H1 (cell line): ENCODE data around the gene CDCA7L. TPM values are rescaled to one million over a fixed set of nuclear protein-coding genes. Genes with fewer than 3 reads are reported as not detected.

ENCODE experiments used
- CTCF ChIA-PET: fragments of 300-600 bp; sonication (Branson Sonifier 250); formaldehyde crosslinking; loops from one replicate; lab custom pipeline; 2021; ENCODE audit not compliant: partially characterized antibody; lab: Charles Lee
- POLR2A ChIA-PET: fragments of 300-600 bp; sonication (Branson Sonifier 250); formaldehyde crosslinking; loops from one replicate; lab custom pipeline; 2021; ENCODE audit warnings: inconsistent platforms; ENCODE audit not compliant: partially characterized antibody; lab: Charles Lee
- DNase-seq, 2 experiments: peaks; one replicate each; pipeline versions ENCODE4 v3.0.0 to v3.0.0-alpha.2; 2010 to 2022; ENCODE audit warnings: low spot score in 2 of 2, low read depth in 1 of 2, mixed read lengths in 1 of 2
- FAIRE-seq: peaks from 2 replicates; lab custom pipeline; 2011; peaks lifted over from hg19 to GRCh38; lab: Jason Lieb, UNC
- H2AFZ ChIP-seq: 2 replicates; pipeline ENCODE4 v1.8.1; 2012; ENCODE audit warnings: low read length, inconsistent platforms
- H2AK5ac ChIP-seq: 2 replicates; pipeline ENCODE4 v1.6.1; 2013; ENCODE audit warnings: low read depth, low read length
- H2BK120ac ChIP-seq: replicated peaks from 2 replicates; pipeline ENCODE3; 2013; ENCODE audit warnings: low read depth, low read length, inconsistent platforms
- H2BK12ac ChIP-seq: 2 replicates; pipeline ENCODE4 v1.6.1; 2013; ENCODE audit warnings: low read depth, low read length
- H2BK15ac ChIP-seq: 2 replicates; pipeline ENCODE4 v1.6.1; 2013; ENCODE audit warnings: low read length
- H2BK20ac ChIP-seq: 2 replicates; pipeline ENCODE4 v1.6.1; 2013; ENCODE audit warnings: low read length
- H2BK5ac ChIP-seq: 2 replicates; pipeline ENCODE4 v1.6.1; 2013; ENCODE audit warnings: low read depth, low read length
- H3K14ac ChIP-seq: 2 replicates; pipeline ENCODE4 v1.6.1; 2013; ENCODE audit warnings: inconsistent platforms; ENCODE audit not compliant: insufficient read length
- H3K18ac ChIP-seq: 2 replicates; pipeline ENCODE4 v1.6.1; 2013; ENCODE audit warnings: low read length; ENCODE audit errors: extremely low read depth
- H3K23ac ChIP-seq: 2 replicates; pipeline ENCODE4 v1.6.1; 2013; ENCODE audit warnings: inconsistent platforms; ENCODE audit not compliant: insufficient read length
- H3K23me2 ChIP-seq: 2 replicates; pipeline ENCODE4 v1.6.1; 2013; ENCODE audit warnings: low read depth, low read length
- H3K27ac ChIP-seq: 2 replicates; pipeline ENCODE4 v1.6.1; 2011; ENCODE audit warnings: low read depth, low read length, inconsistent platforms
- H3K27me3 ChIP-seq, 4 experiments: replicated peaks in 1 of 4; 1 replicate in 1 of 4; 2 replicates in 3 of 4; pipeline versions ENCODE4 v1.6.1 to v1.8.1; 2011 to 2013; ENCODE audit warnings: low read length in 3 of 4, mild to moderate bottlenecking in 3 of 4, inconsistent platforms in 2 of 4, mixed read lengths in 2 of 4, moderate library complexity in 1 of 4; ENCODE audit not compliant: control insufficient read depth in 3 of 4, insufficient read depth in 3 of 4; ENCODE audit errors: extremely low read depth in 1 of 4
- H3K36me3 ChIP-seq, 4 experiments: 2 replicates each; pipeline versions ENCODE4 v1.6.1 to v1.8.1; 2011 to 2013; ENCODE audit warnings: mild to moderate bottlenecking in 4 of 4, low read length in 3 of 4, moderate library complexity in 2 of 4, control low read depth in 1 of 4, inconsistent platforms in 1 of 4; ENCODE audit not compliant: insufficient read depth in 4 of 4, control insufficient read depth in 2 of 4
- H3K4ac ChIP-seq: replicated peaks from 2 replicates; pipeline ENCODE3; 2013; ENCODE audit warnings: low read length, low read depth, mixed read lengths, inconsistent platforms; ENCODE audit not compliant: insufficient read length
- H3K4me1 ChIP-seq, 4 experiments: replicated peaks in 1 of 4; 1 replicate in 1 of 4; 2 replicates in 3 of 4; pipeline versions ENCODE4 v1.6.1 to v1.8.1; 2011 to 2013; ENCODE audit warnings: low read length in 3 of 4, inconsistent platforms in 2 of 4, mixed read lengths in 1 of 4; ENCODE audit not compliant: insufficient read depth in 4 of 4, control insufficient read depth in 3 of 4
- H3K4me2 ChIP-seq, 2 experiments: 2 replicates each; pipeline versions ENCODE4 v1.6.1 to v1.8.1; 2011 to 2013; ENCODE audit warnings: low read depth in 2 of 2, low read length in 2 of 2, control low read depth in 1 of 2, inconsistent platforms in 1 of 2, mild to moderate bottlenecking in 1 of 2; ENCODE audit not compliant: insufficient read depth in 1 of 2
- H3K4me3 ChIP-seq, 4 experiments: fragments of 200-600, 300-600 bp in 1 of 4; sonication (generic), shearing (Covaris generic), sonication (Bioruptor Twin) in 1 of 4; 2 replicates each; pipeline versions ENCODE4 v1.5.1 to v1.8.1; 2011 to 2016; ENCODE audit warnings: low read length in 4 of 4, low read depth in 3 of 4, control low read depth in 2 of 4, inconsistent platforms in 2 of 4, mild to moderate bottlenecking in 2 of 4, mixed read lengths in 1 of 4, moderate library complexity in 1 of 4; ENCODE audit not compliant: insufficient read depth in 2 of 4; ENCODE audit errors: extremely low read depth in 1 of 4
- H3K56ac ChIP-seq: replicated peaks from 2 replicates; pipeline ENCODE3; 2013; ENCODE audit warnings: low read depth, mild to moderate bottlenecking, mixed read lengths, low read length, inconsistent platforms; ENCODE audit not compliant: insufficient read length
- H3K79me1 ChIP-seq: 2 replicates; pipeline ENCODE4 v1.6.1; 2013; ENCODE audit warnings: low read depth, low read length, control low read depth
- H3K79me2 ChIP-seq, 2 experiments: 2 replicates each; pipeline versions ENCODE4 v1.6.1 to v1.8.1; 2012 to 2013; ENCODE audit warnings: low read length in 2 of 2, mild to moderate bottlenecking in 2 of 2, inconsistent platforms in 1 of 2; ENCODE audit not compliant: insufficient read depth in 2 of 2, control insufficient read depth in 1 of 2
- H3K9ac ChIP-seq, 4 experiments: replicated peaks in 1 of 4; 1 replicate in 1 of 4; 2 replicates in 3 of 4; pipeline versions ENCODE4 v1.6.1 to v1.8.1; 2011 to 2013; ENCODE audit warnings: low read depth in 3 of 4, low read length in 3 of 4, control low read depth in 2 of 4, mild to moderate bottlenecking in 2 of 4, moderate library complexity in 2 of 4, inconsistent platforms in 1 of 4; ENCODE audit errors: extremely low read depth in 1 of 4
- H3K9me3 ChIP-seq, 2 experiments: 2 replicates each; pipeline versions ENCODE4 v1.6.1 to v1.8.1; 2012 to 2013; ENCODE audit warnings: mild to moderate bottlenecking in 2 of 2, moderate library complexity in 2 of 2, control low read depth in 1 of 2, inconsistent platforms in 1 of 2, low read depth in 1 of 2, low read length in 1 of 2, mixed read lengths in 1 of 2; ENCODE audit not compliant: insufficient read depth in 2 of 2
- H4K20me1 ChIP-seq, 2 experiments: replicated peaks in 1 of 2; 2 replicates each; pipeline versions ENCODE3 to v1.8.1; 2011 to 2013; ENCODE audit warnings: inconsistent platforms in 2 of 2, low read length in 2 of 2, mild to moderate bottlenecking in 1 of 2; ENCODE audit not compliant: insufficient read depth in 2 of 2, control insufficient read depth in 1 of 2
- H4K5ac ChIP-seq: 2 replicates; pipeline ENCODE4 v1.6.1; 2013; ENCODE audit warnings: low read length, low read depth, mixed read lengths, inconsistent platforms; ENCODE audit not compliant: insufficient read length
- H4K8ac ChIP-seq: 2 replicates; pipeline ENCODE4 v1.8.0; 2013; ENCODE audit warnings: mild to moderate bottlenecking, moderate library complexity, low read length, inconsistent platforms; ENCODE audit not compliant: insufficient read depth; ENCODE audit errors: extremely low read depth
- H4K91ac ChIP-seq: replicated peaks from 2 replicates; pipeline ENCODE3; 2013; ENCODE audit warnings: low read length, mixed read lengths, inconsistent platforms; ENCODE audit not compliant: insufficient read length
- ASH2L ChIP-seq: fragments of 200-600, 300-600 bp; sonication (generic); IDR thresholded peaks from one replicate; pipeline ENCODE4 v1.7.1; 2017; ENCODE audit warnings: low read length
- BCL11A ChIP-seq, 2 experiments: IDR thresholded peaks; one replicate each; pipeline ENCODE4 v1.6.1; 2011; ENCODE audit warnings: low read depth in 2 of 2, low read length in 2 of 2, mild to moderate bottlenecking in 2 of 2
- CBX8 ChIP-seq: fragments of 300-800, 300-1000 bp; sonication (generic); IDR thresholded peaks from 2 replicates; pipeline ENCODE4 v1.7.1; 2016; ENCODE audit warnings: low read depth, low read length, borderline replicate concordance
- PHF8 ChIP-seq: fragments of 200-600 bp; sonication (generic); conservative IDR thresholded peaks from 2 replicates; pipeline ENCODE4 v1.7.1; 2012; ENCODE audit warnings: low read depth, mild to moderate bottlenecking, inconsistent platforms, low read length, moderate library complexity
- SAP30 ChIP-seq: fragments of 300-600 bp; sonication (generic); IDR thresholded peaks from 2 replicates; pipeline ENCODE4 v1.7.1; 2012; ENCODE audit warnings: low read length, moderate library complexity, mild to moderate bottlenecking, inconsistent platforms; ENCODE audit not compliant: insufficient read depth, insufficient replicate concordance
- SP4 ChIP-seq: IDR thresholded peaks from 2 replicates; pipeline ENCODE4 v1.6.1; 2012; ENCODE audit warnings: low read length, inconsistent platforms
- WGBS, 2 experiments: shearing (Covaris generic) in 1 of 2; methylation state at CpG; one replicate each; pipeline versions ENCODE4 v1.1.6 to v1.1.7; 2013 to 2015; ENCODE audit warnings: low lambda C conversion rate in 2 of 2, mixed read lengths in 2 of 2, inconsistent platforms in 1 of 2, low coverage in 1 of 2, missing lambda C conversion rate in 1 of 2; ENCODE audit not compliant: insufficient replicate concordance in 2 of 2, insufficient coverage in 1 of 2, insufficient read length in 1 of 2; ENCODE audit errors: extremely low coverage in 1 of 2, missing lambda C conversion rate in 1 of 2; 5-methylcytosine and 5-hydroxymethylcytosine counted together
- polyA plus RNA-seq, 7 experiments: library from polyadenylated mRNA; depleted of rRNA in 3 of 7; stranded (reverse) in 5 of 7; unstranded in 2 of 7; fragments of >200 nt in 5 of 7; fragments of 200-250 nt in 2 of 7; gene quantifications; 1 replicate in 5 of 7; 2 replicates in 1 of 7; 4 replicates in 1 of 7; pipeline versions ENCODE4 v1.2.1 to v1.2.3, GENCODE V29; 2011 to 2013; ENCODE audit warnings: missing spikeins in 2 of 7, mixed read lengths in 2 of 7
- total RNA-seq: library from RNA; stranded (reverse); fragmentation: NEBNext Ultra II Directional; extraction: Animal tissue kit (Norgen Biotek cat#: 25700); gene quantifications from 2 replicates; pipeline ENCODE4 v1.2.1, GENCODE V29; 2021
- TF ChIP-seq, protein P1 (sequence below): IDR thresholded peaks from 2 replicates; pipeline ENCODE4 v1.6.1; 2012; ENCODE audit warnings: inconsistent platforms

Gene CDCA7L
- total and polyA plus RNA-seq, 2 of the 8 experiments (the other 6 are each of a cell fraction or from before 2014, with no cell fraction given): 93.8 to 168 TPM

DNA sequence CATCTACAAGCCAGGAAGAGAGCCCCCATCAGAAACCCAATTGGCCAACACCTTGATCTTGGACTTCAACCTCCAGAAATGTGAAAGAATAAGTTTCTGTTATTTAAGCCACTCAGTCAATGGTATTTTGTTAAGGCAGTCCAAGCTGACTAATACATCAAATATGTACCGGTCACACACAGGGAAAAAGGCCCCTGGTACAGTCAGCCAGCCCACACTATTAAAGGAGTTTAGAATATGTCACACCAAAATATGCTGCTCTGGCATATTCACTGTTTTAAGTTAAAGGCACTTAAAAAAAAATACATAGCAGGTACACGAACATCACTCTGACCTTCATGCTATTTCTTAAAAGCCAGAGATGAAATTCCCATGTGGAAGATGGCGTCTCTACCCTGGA is 15.2 kb upstream of the CDCA7L start:
- H4K20me1 ChIP-seq: no peaks in the 10 kb centered on the region
- H2AK5ac ChIP-seq: no peak overlapping the region
- no peak overlapping the region for H3K4me2 ChIP-seq
- no peaks in the 10 kb centered on the region for H3K23me2 ChIP-seq
- TF ChIP-seq SP4 (no peak), SAP30 (no peak), ASH2L (no peak), CBX8 (no peak), BCL11A (IDR thresholded peaks at IDR 0.05; ENCODE audit: low read depth in 2 of 2, low read length in 2 of 2) (no peak), PHF8 (no peak)
- TF ChIP-seq, protein P1, sequence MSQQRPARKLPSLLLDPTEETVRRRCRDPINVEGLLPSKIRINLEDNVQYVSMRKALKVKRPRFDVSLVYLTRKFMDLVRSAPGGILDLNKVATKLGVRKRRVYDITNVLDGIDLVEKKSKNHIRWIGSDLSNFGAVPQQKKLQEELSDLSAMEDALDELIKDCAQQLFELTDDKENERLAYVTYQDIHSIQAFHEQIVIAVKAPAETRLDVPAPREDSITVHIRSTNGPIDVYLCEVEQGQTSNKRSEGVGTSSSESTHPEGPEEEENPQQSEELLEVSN: no peak
- no peak overlapping the region for H3K9ac ChIP-seq
- POLR2A ChIA-PET: no interaction called here
- CTCF ChIA-PET: no interaction called here
- no peaks in the 10 kb centered on the region for H3K79me1 ChIP-seq
- H2BK12ac ChIP-seq: no peak overlapping the region
- H3K27ac ChIP-seq: no peak overlapping the region
- H3K36me3 ChIP-seq: no peaks in the 10 kb centered on the region
- H3K23ac ChIP-seq: no peak overlapping the region
- no peak overlapping the region for H4K5ac ChIP-seq
- H3K4me1 ChIP-seq: no peaks in the 10 kb centered on the region
- H2BK15ac ChIP-seq: no peak overlapping the region
- H3K4ac ChIP-seq: no peak overlapping the region
- no peak overlapping the region for H3K14ac ChIP-seq
- H2BK5ac ChIP-seq: no peak overlapping the region
- no peak overlapping the region; the same call in 1 of the 2 replicates for H2AFZ ChIP-seq
- no peak overlapping the region for H4K91ac ChIP-seq
- FAIRE-seq (no peak), DNase-seq (no peak)
- 93% methylated on average over 3 of the region's 3 CpGs; no CpG with 5 or more reads in 1 of the 2 experiments for WGBS, 2 experiments
- H3K79me2 ChIP-seq: no peaks in the 10 kb centered on the region
- no peak overlapping the region for H3K18ac ChIP-seq
- H3K27me3 ChIP-seq: no peaks in the 10 kb centered on the region
- no peak overlapping the region for H2BK120ac ChIP-seq
- H3K9me3 ChIP-seq: no peaks in the 10 kb centered on the region
- H2BK20ac ChIP-seq: no peak overlapping the region
- H3K56ac ChIP-seq: no peak overlapping the region
- H4K8ac ChIP-seq: no peak overlapping the region
- H3K4me3 ChIP-seq: no peak overlapping the region
